ENCODE data around the gene SRGAP1. TPM values are rescaled to one million over a fixed set of nuclear protein-coding genes. Genes with fewer than 3 reads are reported as not detected.
A peak's percentile ranks its signal among the peaks of the same experiment; 100 is the strongest.
"Not testable (repeated sequence)": the region's sequence is repeated elsewhere in the genome, so short reads cannot be mapped to it uniquely, and the experiment has no call there.

Gene SRGAP1
- total RNA-seq, 8 experiments from 2014 or later: 2.2 to 11.4 (median 8.3) TPM

- peaks cover 0 to 4% of the 10 kb centered on the region in 2 donors for H3K4me1 ChIP-seq (replicated peaks in 1 of 2)
- ATAC-seq (replicated peaks in 6 of 8): peak in 3 of 8 experiments; percentile 37 to 63 (median 57)
- no peak overlapping the region for H3K4me3 ChIP-seq
- in situ Hi-C loops (cut with MboI; ENCODE audit: low pct_unique_long_range_greater_than_20kb in 2 of 9, low sequenced_read_pairs in 9 of 9, unreplicated experiment in 9 of 9): no loop called here
- H3K27ac ChIP-seq: no peak overlapping the region
Measured at GRCh38 chr12:63998584-63998983, 154.1 kb downstream of the SRGAP1 start.

DNA sequence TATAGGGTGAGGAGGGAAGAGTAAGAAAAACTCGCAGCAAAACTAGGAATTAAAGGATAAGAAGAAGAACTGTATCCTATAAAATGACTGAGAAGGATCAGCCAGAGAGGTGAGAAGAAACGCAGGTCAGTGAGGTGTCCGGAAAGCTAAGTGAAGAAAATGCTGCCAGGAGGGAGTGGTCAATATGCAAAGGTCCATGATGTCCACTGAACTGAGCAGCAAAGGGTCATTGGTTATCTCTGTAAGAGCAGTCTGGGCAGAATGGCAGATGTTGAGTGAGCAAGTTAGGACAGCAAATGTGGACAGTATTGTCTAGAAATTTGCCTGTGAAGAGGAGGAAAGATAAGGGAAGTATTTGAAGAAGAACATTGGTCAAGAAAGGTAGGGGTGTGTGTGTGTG lies 155.4 kb downstream of the SRGAP1 start:
- Histone ChIP-seq H3K4me3 (no peak overlapping the region), H3K4me1 (replicated peaks in 1 of 2) (peaks cover 0 to under 1% of the 10 kb centered on the region in 2 donors), H3K27ac (no peak overlapping the region)
- in situ Hi-C loops (cut with MboI; ENCODE audit: low pct_unique_long_range_greater_than_20kb in 2 of 9, low sequenced_read_pairs in 9 of 9, unreplicated experiment in 9 of 9): no loop called here
- peak in 2 of 8 experiments; percentile 48 to 54 for ATAC-seq (replicated peaks in 6 of 8)
- 90 to 100% (median 100%) methylated on average over 1 to 3 of the region's 3 CpGs; no CpG with 5 or more reads in 1 of the 10 experiments for WGBS, 10 experiments

- no peak overlapping the region for H3K27ac ChIP-seq
- no peaks in the 10 kb centered on the region for H3K4me1 ChIP-seq (replicated peaks in 1 of 2)
- no peak overlapping the region for H3K4me3 ChIP-seq
- in situ Hi-C loops (cut with MboI; ENCODE audit: low pct_unique_long_range_greater_than_20kb in 2 of 9, low sequenced_read_pairs in 9 of 9, unreplicated experiment in 9 of 9): no loop called here
- ATAC-seq (replicated peaks in 6 of 8): no peak
Measured at GRCh38 chr12:64001439-64001838, 156.9 kb downstream of the SRGAP1 start.

GRCh38 chr12:64004641-64005040 lies 160.1 kb downstream of the SRGAP1 start:
- no peak for ATAC-seq (replicated peaks in 6 of 8)
- no peak overlapping the region for H3K4me3 ChIP-seq
- WGBS, 10 experiments: 77 to 100% (median 100%) methylated on average over 2 to 3 of the region's 3 CpGs; no CpG with 5 or more reads in 5 of the 10 experiments
- H3K4me1 ChIP-seq (replicated peaks in 1 of 2): no peaks in the 10 kb centered on the region
- in situ Hi-C loops (cut with MboI; ENCODE audit: low pct_unique_long_range_greater_than_20kb in 2 of 9, low sequenced_read_pairs in 9 of 9, unreplicated experiment in 9 of 9): no loop called here
- H3K27ac ChIP-seq: no peak overlapping the region

GRCh38 chr12:64006211-64006825 lies 161.8 kb downstream of the SRGAP1 start:
- WGBS, 10 experiments: 33 to 100% (median 82%) methylated on average over 1 to 2 of the region's 2 CpGs; no CpG with 5 or more reads in 2 of the 10 experiments
- ATAC-seq (replicated peaks in 6 of 8): no peak
- no peaks in the 10 kb centered on the region for H3K4me1 ChIP-seq (replicated peaks in 1 of 2)
- no peak overlapping the region for H3K27ac ChIP-seq
- no peak overlapping the region for H3K4me3 ChIP-seq
- in situ Hi-C loops (cut with MboI; ENCODE audit: low pct_unique_long_range_greater_than_20kb in 2 of 9, low sequenced_read_pairs in 9 of 9, unreplicated experiment in 9 of 9): no loop called here

DNA sequence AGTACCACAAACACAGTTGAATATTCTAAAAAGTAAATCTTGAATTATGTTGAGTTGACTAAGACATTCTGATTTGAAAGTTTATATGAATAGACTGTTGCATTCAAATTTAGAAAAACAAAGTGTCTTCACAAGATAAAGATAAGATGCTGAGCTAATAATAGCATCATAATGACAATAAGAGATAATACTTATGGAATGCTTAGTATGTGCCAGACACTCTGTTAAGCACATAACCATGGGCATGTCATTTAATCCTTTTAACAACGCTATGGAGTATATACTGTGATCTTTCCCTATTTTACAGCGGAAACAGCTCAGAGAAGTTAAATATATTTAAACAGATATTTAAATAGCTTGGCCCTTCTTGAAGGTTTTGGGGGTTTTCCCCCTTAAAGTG lies 163.4 kb downstream of the SRGAP1 start:
- no peak overlapping the region for H3K4me3 ChIP-seq
- no peak overlapping the region for H3K27ac ChIP-seq
- in situ Hi-C loops (cut with MboI; ENCODE audit: low pct_unique_long_range_greater_than_20kb in 2 of 9, low sequenced_read_pairs in 9 of 9, unreplicated experiment in 9 of 9): no loop called here
- 68 to 100% (median 100%) methylated on average over 1 to 2 of the region's 2 CpGs; no CpG with 5 or more reads in 1 of the 10 experiments for WGBS, 10 experiments
- ATAC-seq (replicated peaks in 6 of 8): no peak
- H3K4me1 ChIP-seq (replicated peaks in 1 of 2): no peaks in the 10 kb centered on the region

DNA sequence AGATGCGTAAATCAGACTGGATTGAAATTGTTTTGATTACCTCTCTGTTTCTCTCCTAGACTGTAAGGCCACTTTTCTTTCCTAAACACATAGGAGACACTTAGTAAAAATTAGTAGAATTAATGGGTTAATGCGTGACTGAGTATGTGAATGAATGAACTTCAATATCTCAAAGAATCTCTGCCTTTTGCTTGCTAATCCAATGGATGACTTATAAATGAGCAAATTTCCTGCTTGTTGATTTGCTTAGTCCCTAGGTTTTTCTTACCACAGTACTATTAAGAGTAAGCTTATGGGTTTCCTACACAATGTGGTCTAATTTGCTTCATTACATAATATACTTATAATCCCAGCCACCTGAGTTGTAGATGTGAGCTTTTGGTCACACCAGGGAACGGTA lies 164.1 kb downstream of the SRGAP1 start:
- in situ Hi-C loops (cut with MboI; ENCODE audit: low pct_unique_long_range_greater_than_20kb in 2 of 9, low sequenced_read_pairs in 9 of 9, unreplicated experiment in 9 of 9): no loop called here
- no peak for ATAC-seq (replicated peaks in 6 of 8)

DNA sequence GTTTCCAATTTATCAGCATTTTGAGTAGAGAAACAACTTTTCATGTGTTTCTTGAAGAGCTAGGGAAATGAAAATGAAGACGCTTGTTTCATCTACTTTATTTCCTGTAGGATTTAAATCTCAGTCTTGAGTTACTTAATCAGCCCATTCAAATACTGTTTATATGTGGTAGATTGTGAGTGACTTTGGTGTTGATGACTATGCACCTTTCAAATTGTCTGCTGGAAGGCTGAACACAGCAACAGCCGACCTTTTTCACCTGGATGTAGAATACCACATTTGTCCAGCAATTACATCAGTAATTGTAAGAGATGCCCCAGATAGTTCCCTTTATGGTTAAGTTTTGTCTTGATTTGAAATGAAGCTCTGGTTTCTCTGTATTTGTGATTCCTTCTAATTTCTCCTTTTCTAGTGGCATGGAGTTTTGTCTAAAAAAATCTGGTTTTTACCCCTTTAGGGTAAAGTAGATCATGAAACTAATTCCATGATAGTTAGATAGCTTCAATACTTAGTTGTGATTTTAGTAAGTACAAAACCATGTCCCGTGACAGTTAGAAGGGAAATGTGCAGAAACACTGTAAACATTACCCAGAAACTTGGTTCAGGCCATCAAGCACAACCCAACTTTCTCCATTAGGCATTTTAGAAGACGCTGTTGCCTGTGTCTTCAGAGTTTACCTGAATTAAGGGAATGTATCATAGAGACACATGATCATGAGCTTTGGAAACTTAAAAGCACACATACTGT lies 165.0 kb downstream of the SRGAP1 start:
- no peak overlapping the region for H3K4me3 ChIP-seq
- H3K4me1 ChIP-seq (replicated peaks in 1 of 2): no peaks in the 10 kb centered on the region
- H3K27ac ChIP-seq: no peak overlapping the region
- no peak for ATAC-seq (replicated peaks in 6 of 8)
- in situ Hi-C loops (cut with MboI; ENCODE audit: low pct_unique_long_range_greater_than_20kb in 2 of 9, low sequenced_read_pairs in 9 of 9, unreplicated experiment in 9 of 9): no loop called here
- WGBS, 10 experiments: 87 to 100% (median 96%) methylated on average over 1 to 4 of the region's 4 CpGs

More for the DNA sequence above, 164.1 kb downstream of the SRGAP1 start:
- Histone ChIP-seq H3K27ac (no peak overlapping the region), H3K4me1 (replicated peaks in 1 of 2) (no peaks in the 10 kb centered on the region), H3K4me3 (no peak overlapping the region)
- 0 to 100% (median 65%) methylated on average over 1 to 3 of the region's 3 CpGs for WGBS, 10 experiments

DNA sequence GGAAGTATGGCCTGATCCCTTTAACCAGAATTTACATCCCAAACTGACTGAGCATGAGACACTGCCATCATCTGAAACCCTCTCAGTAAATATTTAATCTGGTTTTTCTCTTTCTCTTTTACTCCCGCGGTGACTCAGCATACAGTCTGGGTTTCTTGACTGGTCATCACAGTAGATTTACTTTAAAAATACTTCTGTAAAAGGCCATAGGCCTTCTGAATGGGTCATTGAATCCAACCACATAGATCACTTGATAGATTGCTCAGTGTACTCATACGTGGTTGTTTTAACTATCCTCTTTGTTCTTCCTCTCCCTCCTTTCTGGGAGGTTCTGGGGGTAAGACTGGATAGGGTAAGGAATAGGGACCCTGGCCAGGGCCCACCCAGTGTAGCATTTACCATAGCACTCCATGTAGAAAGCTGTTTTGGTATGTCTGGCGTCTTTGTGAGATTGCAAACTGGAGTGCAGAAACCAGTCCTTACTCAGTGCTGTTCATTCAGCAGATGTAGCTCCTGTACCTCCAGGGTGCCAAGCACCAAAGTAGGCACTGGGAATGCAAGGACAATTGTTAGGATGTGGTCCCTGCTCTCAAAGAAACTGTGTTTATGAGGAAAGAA lies 165.7 kb downstream of the SRGAP1 start:
- Histone ChIP-seq H3K4me3 (no peak overlapping the region), H3K27ac (no peak overlapping the region), H3K4me1 (replicated peaks in 1 of 2) (no peaks in the 10 kb centered on the region)
- ATAC-seq (replicated peaks in 6 of 8): peak in 4 of 8 experiments; percentile 31 to 96 (median 62)
- in situ Hi-C loops (cut with MboI; ENCODE audit: low pct_unique_long_range_greater_than_20kb in 2 of 9, low sequenced_read_pairs in 9 of 9, unreplicated experiment in 9 of 9): no loop called here
- 17 to 100% (median 62%) methylated on average over 1 to 4 of the region's 4 CpGs; no CpG with 5 or more reads in 2 of the 10 experiments for WGBS, 10 experiments

GRCh38 chr12:64016521-64016920 lies 172.0 kb downstream of the SRGAP1 start:
- Histone ChIP-seq H3K4me1 (replicated peaks in 1 of 2) (no peaks in the 10 kb centered on the region), H3K4me3 (no peak overlapping the region), H3K27ac (no peak overlapping the region)
- in situ Hi-C loops (cut with MboI; ENCODE audit: low pct_unique_long_range_greater_than_20kb in 2 of 9, low sequenced_read_pairs in 9 of 9, unreplicated experiment in 9 of 9): no loop called here
- WGBS, 10 experiments: 62 to 100% (median 87%) methylated on average over 1 to 5 of the region's 5 CpGs
- no peak for ATAC-seq (replicated peaks in 6 of 8)

GRCh38 chr12:64018116-64018515 lies 173.6 kb downstream of the SRGAP1 start:
- ATAC-seq (replicated peaks in 6 of 8); H3K4me1 ChIP-seq (replicated peaks in 1 of 2); H3K27ac ChIP-seq; in situ Hi-C loops (cut with MboI; ENCODE audit: low pct_unique_long_range_greater_than_20kb in 2 of 9, low sequenced_read_pairs in 9 of 9, unreplicated experiment in 9 of 9); H3K4me3 ChIP-seq: not testable (repeated sequence)
- 75 to 100% (median 96%) methylated on average over 3 to 8 of the region's 8 CpGs; no CpG with 5 or more reads in 1 of the 10 experiments for WGBS, 10 experiments

DNA sequence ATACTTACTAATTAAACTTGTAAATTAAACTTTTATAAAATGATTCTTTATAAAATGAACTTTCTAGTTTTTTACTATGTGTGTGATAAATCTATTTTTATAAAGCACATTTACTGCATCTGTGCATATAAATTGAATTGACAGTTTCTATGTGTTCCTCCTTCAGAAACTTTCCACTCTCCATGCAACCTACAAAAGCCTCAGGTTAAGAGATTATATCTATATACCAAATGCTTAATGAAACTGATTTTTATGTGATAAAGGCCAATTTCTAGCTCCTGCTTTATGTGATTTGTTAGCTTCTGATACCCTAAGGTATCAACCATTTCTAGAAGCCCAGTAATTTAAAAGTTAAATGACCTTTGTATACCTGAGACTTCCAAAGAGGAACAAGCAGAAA lies 174.0 kb downstream of the SRGAP1 start:
- ATAC-seq (replicated peaks in 6 of 8): no peak
- no peaks in the 10 kb centered on the region for H3K4me1 ChIP-seq (replicated peaks in 1 of 2)
- in situ Hi-C loops (cut with MboI; ENCODE audit: low pct_unique_long_range_greater_than_20kb in 2 of 9, low sequenced_read_pairs in 9 of 9, unreplicated experiment in 9 of 9): no loop called here
- H3K27ac ChIP-seq: no peak overlapping the region
- H3K4me3 ChIP-seq: no peak overlapping the region

DNA sequence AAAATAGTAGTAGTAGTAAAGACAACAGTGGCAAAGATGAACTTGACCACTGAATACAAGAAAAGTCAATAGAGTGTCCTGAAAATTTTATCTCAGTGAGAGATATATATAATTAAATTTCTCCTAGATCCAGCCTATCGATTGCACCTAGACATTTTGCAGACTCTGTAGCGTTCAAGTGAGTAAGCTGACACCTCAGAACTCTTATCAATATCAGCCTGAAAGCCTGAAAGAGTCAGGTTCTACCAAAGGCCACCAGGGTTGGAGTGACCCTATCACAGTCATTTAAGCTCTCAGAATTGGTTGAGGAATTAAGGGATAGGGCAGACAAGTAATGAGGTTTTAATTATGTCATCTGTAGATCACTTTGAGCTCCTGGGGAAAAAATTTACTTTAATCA lies 174.6 kb downstream of the SRGAP1 start:
- H3K4me1 ChIP-seq (replicated peaks in 1 of 2): no peaks in the 10 kb centered on the region
- H3K27ac ChIP-seq: no peak overlapping the region
- H3K4me3 ChIP-seq: no peak overlapping the region
- in situ Hi-C loops (cut with MboI; ENCODE audit: low pct_unique_long_range_greater_than_20kb in 2 of 9, low sequenced_read_pairs in 9 of 9, unreplicated experiment in 9 of 9): no loop called here
- ATAC-seq (replicated peaks in 6 of 8): no peak
- WGBS, 10 experiments: 83 to 100% (median 100%) methylated on average over 1 to 2 of the region's 2 CpGs; no CpG with 5 or more reads in 3 of the 10 experiments
